ENCODE measurements around the gene DIS3L2.

Gene DIS3L2

DNA sequence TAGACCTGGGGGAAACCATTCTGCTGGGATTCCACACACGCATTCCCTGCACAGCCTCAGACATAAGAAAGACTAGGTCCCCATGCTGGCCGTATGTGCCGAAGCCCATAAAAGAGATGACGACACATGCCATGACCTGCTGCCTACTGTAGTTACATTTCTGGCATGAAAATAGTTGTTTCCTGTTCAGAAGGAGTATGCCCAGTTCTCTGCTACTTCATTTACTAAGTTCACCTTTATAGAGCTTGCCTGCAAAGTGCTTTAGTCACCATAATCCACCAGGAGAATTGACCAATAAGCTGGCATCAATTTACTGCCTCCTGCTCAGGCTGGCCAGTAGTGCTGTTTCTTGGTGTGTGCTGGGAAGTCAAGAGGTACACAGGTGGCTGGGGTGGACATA is 266.8 kb downstream of the DIS3L2 start:
- Mint-ChIP-seq H3K9me3 (no peaks in the 10 kb centered on the region), H3K27ac (no peak overlapping the region), H3K4me1 (ENCODE audit: low read depth) (peaks cover 9% of the 10 kb centered on the region), H3K36me3 (ENCODE audit: low read depth) (no peaks in the 10 kb centered on the region), H3K4me3 (no peak overlapping the region), H3K27me3 (no peaks in the 10 kb centered on the region)

DNA sequence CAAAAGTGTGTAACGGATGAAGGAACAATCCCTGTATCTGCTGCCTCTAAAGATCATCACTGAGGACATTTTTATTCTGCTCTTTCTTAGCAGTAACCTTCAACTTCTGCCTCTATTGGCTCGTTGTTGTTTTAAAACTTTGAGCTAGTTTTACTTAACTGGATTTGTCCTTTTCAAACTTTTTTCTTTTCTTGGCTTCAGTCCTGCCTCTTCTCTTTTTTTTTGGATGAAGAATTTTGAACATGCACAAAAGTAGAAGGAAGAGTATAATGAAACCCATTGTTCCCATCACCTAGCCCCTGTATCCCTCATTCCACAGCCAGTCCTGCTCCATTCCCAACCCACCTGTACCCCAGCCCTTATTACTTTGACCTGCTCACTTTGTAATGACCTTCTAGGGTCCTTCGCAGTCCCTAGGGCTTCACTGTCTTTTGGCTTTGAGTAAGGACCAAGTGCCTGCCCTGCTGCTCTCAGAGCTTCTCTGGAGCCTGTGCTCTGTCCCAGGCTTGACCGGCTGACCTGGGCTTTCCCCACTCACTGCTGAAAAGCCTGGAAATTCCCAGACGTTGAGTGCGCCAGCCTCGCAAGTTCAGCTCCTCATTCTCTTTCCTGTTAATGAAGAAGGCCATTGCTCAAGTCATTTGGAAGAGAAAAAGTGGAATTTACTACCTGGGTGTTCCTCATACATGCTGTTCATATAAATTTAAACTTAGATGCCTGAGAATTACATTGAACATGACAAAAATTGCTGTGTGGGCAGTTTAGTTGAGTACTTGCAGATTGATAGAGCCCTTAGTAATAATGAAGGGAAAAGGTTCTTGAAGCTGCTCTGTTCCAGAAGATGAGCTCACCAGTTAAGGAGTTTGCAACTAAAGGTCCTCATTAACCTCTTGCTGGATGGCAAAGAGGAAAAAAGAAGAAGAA is 267.7 kb downstream of the DIS3L2 start:
- H3K27ac Mint-ChIP-seq: no peak overlapping the region
- H3K4me1 Mint-ChIP-seq (ENCODE audit: low read depth): peaks cover 9% of the 10 kb centered on the region
- H3K4me3 Mint-ChIP-seq: no peak overlapping the region
- H3K9me3 Mint-ChIP-seq: no peaks in the 10 kb centered on the region
- no peaks in the 10 kb centered on the region for H3K36me3 Mint-ChIP-seq (ENCODE audit: low read depth)
- no peaks in the 10 kb centered on the region for H3K27me3 Mint-ChIP-seq

DNA sequence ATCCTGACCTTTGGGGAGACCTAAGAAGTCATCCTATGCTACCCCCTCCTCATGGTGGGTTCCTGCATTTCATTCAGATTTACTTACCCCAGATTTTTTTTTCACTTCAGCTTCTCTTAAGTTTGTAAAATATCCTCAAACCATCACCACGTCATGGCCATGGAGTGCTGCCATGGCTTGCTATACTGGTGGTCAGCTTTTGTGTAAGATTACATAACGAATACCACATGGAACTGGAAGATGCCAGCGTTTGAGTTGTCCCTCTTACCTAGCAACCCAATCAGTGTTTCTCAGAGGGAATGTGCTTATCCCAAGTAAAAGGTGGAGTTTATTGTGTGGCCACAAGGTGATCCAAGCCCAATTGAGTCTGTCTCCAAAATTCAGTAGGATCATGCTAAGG is 268.4 kb downstream of the DIS3L2 start:
- H3K9me3 Mint-ChIP-seq: no peaks in the 10 kb centered on the region
- H3K27ac Mint-ChIP-seq: no peak overlapping the region
- H3K4me1 Mint-ChIP-seq (ENCODE audit: low read depth): peaks cover 9% of the 10 kb centered on the region
- no peaks in the 10 kb centered on the region for H3K27me3 Mint-ChIP-seq
- H3K36me3 Mint-ChIP-seq (ENCODE audit: low read depth): no peaks in the 10 kb centered on the region
- H3K4me3 Mint-ChIP-seq: no peak overlapping the region

DNA sequence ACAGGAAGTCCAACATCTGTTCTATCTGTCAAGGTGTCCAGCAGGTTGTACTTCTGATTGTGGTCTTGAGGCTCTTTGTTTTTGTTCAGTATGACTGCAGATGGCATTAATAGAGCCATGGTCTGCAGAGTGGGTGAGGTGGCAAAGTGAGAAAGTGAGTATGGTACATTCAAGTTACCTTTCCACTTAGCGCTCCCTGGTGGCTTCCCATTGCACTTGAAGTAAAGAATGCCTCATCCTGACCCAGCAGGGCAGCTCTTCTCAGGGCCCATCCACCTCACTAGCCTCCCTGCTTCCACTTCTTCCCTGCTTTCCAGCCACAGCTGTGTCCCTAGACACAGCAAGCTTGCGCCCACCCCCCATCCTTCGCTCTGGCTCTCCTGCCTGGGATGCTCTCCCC is 269.0 kb downstream of the DIS3L2 start:
- Mint-ChIP-seq H3K4me3 (no peak overlapping the region), H3K36me3 (ENCODE audit: low read depth) (no peaks in the 10 kb centered on the region), H3K4me1 (ENCODE audit: low read depth) (peaks cover 9% of the 10 kb centered on the region), H3K27me3 (no peaks in the 10 kb centered on the region), H3K27ac (no peak overlapping the region), H3K9me3 (no peaks in the 10 kb centered on the region)

DNA sequence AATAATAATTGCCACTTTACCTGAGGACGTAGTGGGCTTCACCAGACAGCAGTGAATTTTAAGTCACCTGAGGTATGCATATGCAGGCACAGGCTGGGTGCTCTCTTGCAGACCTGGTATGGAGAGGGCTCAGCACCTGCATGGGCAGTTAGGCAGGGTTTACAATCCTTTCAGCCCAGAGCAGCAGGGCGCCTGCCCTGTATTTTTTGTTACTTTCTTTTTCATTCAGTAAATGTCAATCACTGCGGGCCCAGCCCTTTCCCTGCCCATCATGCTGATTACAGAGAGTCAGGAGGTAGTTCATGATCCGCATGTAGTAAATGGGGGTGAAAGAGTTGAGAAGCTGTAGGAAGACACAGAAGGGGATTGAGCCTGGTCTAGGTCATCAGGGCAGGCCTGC is 270.0 kb downstream of the DIS3L2 start:
- Mint-ChIP-seq H3K36me3 (ENCODE audit: low read depth) (no peaks in the 10 kb centered on the region), H3K27me3 (no peaks in the 10 kb centered on the region), H3K4me3 (no peak overlapping the region), H3K9me3 (no peaks in the 10 kb centered on the region), H3K4me1 (ENCODE audit: low read depth) (peaks cover 19% of the 10 kb centered on the region), H3K27ac (no peak overlapping the region)

DNA sequence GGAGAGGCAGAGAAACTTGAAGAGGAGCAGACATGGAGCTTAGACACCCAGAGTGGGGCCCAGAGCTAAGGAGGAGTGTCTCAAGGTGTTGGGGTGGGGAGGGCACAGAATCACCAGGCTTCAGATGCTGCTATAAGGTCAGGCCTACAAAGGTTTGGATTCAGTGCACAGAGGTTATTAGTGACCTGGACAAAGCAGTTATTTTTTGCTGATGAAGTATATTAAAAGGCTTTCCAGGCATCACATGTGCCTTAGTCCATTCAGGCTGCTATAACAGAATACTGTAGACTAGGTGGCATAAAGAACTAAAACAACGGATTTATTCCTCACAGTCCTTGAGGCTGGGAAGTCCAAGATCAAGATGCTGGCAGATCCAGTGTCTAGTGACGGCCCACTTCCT is 271.4 kb downstream of the DIS3L2 start:
- H3K27me3 Mint-ChIP-seq: no peaks in the 10 kb centered on the region
- peaks cover 30% of the 10 kb centered on the region for H3K4me1 Mint-ChIP-seq (ENCODE audit: low read depth)
- H3K4me3 Mint-ChIP-seq: no peak overlapping the region
- H3K27ac Mint-ChIP-seq: no peak overlapping the region
- H3K9me3 Mint-ChIP-seq: no peaks in the 10 kb centered on the region
- H3K36me3 Mint-ChIP-seq (ENCODE audit: low read depth): peaks cover 7% of the 10 kb centered on the region

DNA sequence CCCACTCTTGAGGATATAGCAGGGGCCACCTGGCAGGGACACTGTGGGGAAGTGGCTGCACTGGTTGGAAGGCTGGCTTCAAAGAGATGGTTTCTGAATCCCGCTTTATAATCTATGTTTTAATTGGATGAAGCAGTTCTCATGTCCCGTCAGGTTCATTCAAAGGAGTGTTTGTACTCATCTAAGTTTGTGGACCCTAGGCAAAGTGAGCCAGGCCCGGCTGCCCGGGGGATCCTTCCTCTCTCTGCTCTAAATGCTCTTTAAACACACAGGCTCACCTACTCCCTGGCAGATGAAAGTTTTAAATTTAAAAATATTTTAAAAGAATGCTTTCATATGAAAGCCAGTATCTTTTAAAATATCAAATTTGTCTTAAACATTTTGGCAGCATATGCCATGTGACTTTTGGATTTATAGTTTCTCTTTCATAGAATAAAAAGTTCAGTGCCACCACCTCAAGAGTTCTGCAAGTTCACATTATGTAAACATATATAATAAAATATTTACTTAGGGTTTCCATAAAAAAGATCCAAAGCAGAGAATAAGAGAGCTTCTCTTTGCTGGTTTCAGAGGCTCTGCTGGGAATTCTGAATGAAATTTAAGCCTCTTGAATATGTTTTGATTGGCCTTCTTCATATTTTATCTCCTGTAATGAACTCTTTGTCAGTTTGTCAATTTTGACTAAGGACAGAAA is 273.6 kb downstream of the DIS3L2 start:
- no peaks in the 10 kb centered on the region for H3K9me3 Mint-ChIP-seq
- H3K4me1 Mint-ChIP-seq (ENCODE audit: low read depth): peaks cover 46% of the 10 kb centered on the region
- H3K27me3 Mint-ChIP-seq: no peaks in the 10 kb centered on the region
- H3K27ac Mint-ChIP-seq: no peak overlapping the region
- H3K36me3 Mint-ChIP-seq (ENCODE audit: low read depth): peaks cover 18% of the 10 kb centered on the region
- no peak overlapping the region for H3K4me3 Mint-ChIP-seq

DNA sequence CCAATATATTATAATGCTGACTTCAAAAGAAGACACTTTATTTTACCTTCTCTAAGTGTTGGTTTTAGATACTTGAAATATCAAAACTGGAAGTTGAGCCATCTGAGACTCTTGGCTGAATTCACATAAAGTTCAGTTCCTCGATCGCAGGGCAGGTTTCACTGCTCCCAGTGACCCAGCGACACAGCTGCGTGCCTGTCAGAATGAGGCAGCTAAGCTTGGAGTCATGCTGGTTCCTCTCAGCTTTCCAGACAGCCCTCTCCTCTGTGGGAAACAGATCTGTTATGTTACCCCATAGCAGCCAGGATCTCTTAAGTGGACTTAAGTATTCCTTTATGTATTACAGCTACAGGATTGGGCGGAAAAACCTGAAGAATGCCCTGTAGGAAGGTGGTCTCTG is 274.2 kb downstream of the DIS3L2 start:
- Mint-ChIP-seq H3K4me3 (no peak overlapping the region), H3K4me1 (ENCODE audit: low read depth) (peaks cover 52% of the 10 kb centered on the region), H3K27ac (no peak overlapping the region), H3K27me3 (no peaks in the 10 kb centered on the region), H3K36me3 (ENCODE audit: low read depth) (peaks cover 18% of the 10 kb centered on the region), H3K9me3 (no peaks in the 10 kb centered on the region)

DNA sequence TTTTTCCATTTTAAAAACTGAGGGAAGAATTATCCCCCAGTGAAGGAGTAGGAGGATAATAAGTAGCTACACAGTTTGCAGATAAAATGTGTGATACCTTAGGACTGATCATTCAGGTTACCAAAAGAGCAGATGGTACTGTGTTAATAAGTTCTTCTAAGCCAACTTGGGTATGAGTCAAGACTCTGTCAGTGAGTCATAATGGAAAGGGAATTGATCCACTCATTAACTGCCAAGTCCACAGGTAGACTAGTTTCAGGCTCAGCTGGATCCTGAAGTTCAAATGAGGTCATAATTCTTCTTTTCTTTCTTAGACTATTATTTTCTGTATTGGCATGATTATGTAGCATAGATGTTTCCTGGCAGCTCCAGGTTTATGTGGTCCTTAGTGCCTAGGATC is 274.7 kb downstream of the DIS3L2 start:
- Mint-ChIP-seq H3K27me3 (no peaks in the 10 kb centered on the region), H3K36me3 (ENCODE audit: low read depth) (peaks cover 18% of the 10 kb centered on the region), H3K4me3 (no peak overlapping the region), H3K4me1 (ENCODE audit: low read depth) (peaks cover 53% of the 10 kb centered on the region), H3K27ac (no peak overlapping the region), H3K9me3 (no peaks in the 10 kb centered on the region)

DNA sequence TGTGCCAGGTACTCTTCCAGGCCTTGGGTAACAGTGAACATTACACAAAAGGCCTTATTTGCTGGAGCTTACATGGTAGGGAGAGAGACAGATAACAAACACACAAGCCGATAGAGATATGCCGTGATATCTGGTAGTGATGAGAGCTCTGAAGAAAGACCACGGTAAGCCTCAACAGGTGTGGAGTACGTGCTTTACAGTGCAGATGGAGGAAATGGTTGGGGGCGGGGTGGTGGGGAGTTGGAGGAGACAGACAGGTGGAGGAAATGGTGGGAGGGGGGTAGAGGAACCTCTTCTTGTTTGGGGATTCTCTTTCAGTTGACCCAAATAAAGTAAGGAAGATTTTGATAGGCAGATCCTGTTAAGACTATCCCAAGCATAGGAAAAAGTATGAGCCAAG is 276.0 kb downstream of the DIS3L2 start:
- H3K4me3 Mint-ChIP-seq: no peak overlapping the region

DNA sequence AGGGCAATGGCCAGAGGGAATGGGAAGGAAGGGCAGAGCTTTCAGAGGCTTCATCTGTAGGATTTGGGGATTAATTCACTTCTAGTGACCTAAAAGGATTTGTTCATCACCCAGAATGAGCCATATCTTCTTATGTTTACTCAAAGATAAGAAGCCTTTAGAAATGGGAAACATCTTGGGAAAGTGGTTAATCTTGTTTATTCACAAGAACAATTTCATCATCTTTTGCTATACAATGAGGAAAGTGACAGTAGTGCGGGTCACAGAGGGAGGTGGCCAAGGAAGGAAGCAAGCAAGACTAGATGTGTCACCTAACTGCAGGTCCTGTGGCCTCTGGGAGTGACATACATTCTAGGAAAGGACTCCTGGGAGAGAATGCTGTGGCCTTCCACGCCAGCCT is 276.6 kb downstream of the DIS3L2 start:
- peaks cover 22% of the 10 kb centered on the region for H3K36me3 Mint-ChIP-seq (ENCODE audit: low read depth)
- peaks cover 49% of the 10 kb centered on the region for H3K4me1 Mint-ChIP-seq (ENCODE audit: low read depth)
- H3K27ac Mint-ChIP-seq: peak overlapping the region; percentile 27
- no peak overlapping the region for H3K4me3 Mint-ChIP-seq
- H3K9me3 Mint-ChIP-seq: no peaks in the 10 kb centered on the region
- no peaks in the 10 kb centered on the region for H3K27me3 Mint-ChIP-seq

More for the DNA sequence above, 276.0 kb downstream of the DIS3L2 start:
- Mint-ChIP-seq H3K27me3 (no peaks in the 10 kb centered on the region), H3K27ac (no peak overlapping the region), H3K9me3 (no peaks in the 10 kb centered on the region), H3K36me3 (ENCODE audit: low read depth) (peaks cover 22% of the 10 kb centered on the region), H3K4me1 (ENCODE audit: low read depth) (peaks cover 49% of the 10 kb centered on the region)

DNA sequence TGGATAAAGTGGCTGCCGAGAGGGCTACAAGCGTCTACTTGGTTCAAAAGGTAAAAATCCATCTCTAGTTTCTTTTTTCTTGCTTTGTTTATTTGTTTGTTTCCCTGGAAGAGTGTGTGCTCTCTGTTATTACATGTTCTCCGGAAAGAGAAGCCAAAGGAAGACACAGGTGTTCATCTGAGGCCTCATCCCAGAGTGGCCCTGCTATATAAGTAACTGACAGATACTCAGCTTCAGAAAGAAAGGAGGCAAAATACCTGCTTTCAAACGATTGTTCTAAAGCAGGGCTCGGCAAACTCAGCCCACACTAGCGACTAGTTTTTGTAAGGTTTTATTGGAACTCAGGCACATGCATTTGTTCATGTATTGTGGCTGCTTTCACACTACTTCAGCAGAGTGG is 277.1 kb downstream of the DIS3L2 start:
- Mint-ChIP-seq H3K9me3 (no peaks in the 10 kb centered on the region), H3K36me3 (ENCODE audit: low read depth) (peaks cover 22% of the 10 kb centered on the region), H3K27me3 (no peaks in the 10 kb centered on the region), H3K4me3 (no peak overlapping the region), H3K4me1 (ENCODE audit: low read depth) (peaks cover 49% of the 10 kb centered on the region), H3K27ac (peak overlapping the region; percentile 26)

DNA sequence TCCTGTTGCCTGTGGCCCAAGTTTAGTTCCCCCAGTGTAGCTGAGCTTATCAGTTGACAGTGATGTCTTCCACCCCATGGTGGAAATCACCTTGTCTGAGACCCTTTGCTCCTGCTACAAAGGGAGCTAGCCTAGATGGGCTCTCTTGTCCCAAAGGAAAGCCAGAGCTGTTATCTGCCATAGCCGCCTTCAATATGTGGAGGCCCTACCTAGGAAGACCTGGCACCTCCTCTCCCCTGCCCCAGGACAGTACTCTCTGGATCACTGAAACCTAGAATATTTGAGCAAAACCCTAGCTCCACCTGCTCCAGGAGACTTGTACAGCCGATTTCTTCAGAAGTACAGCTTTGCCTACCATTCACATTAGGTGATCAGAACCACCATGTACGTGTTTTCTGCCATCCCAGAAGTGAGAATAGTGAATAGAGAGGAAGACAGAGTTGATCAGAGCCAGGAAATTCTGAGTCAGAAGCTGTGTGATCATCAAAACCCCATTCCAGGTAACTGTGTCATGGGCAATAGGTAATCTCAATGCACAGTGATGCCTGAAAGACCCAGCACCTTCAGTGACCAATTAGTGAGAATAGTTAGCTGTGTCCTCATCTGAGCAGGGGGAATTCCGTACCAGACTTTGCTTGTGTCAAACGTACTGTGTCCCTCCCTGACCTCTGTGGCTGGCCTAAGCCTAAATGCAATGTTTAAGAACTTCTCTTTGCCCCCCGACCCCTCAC is 278.6 kb downstream of the DIS3L2 start:
- H3K27me3 Mint-ChIP-seq: no peaks in the 10 kb centered on the region
- peaks cover 22% of the 10 kb centered on the region for H3K36me3 Mint-ChIP-seq (ENCODE audit: low read depth)
- peak overlapping the region; percentile 79 for H3K27ac Mint-ChIP-seq
- no peaks in the 10 kb centered on the region for H3K9me3 Mint-ChIP-seq
- peaks cover 49% of the 10 kb centered on the region for H3K4me1 Mint-ChIP-seq (ENCODE audit: low read depth)
- H3K4me3 Mint-ChIP-seq: no peak overlapping the region

DNA sequence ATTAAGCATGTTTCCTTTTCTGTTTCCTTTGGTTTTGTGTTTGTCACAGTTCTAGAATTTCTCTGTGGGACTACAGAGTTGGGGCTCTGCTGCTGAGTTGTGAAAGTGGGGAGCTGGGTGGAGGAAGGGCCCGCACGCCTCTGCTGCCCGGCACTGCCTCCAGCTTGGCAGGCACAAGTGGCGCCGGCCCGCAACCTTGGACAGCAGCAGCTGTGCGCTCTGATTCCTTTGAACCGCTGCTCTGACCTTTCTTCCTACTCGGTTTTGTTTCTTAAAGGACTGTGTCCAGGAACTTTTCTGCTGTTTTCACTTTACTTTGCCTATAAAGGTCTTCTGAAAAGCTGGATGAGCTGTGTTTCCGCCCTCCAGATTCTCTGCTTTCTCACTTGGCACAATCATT is 279.4 kb downstream of the DIS3L2 start:
- Mint-ChIP-seq H3K9me3 (no peaks in the 10 kb centered on the region), H3K36me3 (ENCODE audit: low read depth) (peaks cover 22% of the 10 kb centered on the region), H3K4me1 (ENCODE audit: low read depth) (peaks cover 45% of the 10 kb centered on the region), H3K27me3 (no peaks in the 10 kb centered on the region), H3K4me3 (no peak overlapping the region), H3K27ac (peak overlapping the region; percentile 58)

DNA sequence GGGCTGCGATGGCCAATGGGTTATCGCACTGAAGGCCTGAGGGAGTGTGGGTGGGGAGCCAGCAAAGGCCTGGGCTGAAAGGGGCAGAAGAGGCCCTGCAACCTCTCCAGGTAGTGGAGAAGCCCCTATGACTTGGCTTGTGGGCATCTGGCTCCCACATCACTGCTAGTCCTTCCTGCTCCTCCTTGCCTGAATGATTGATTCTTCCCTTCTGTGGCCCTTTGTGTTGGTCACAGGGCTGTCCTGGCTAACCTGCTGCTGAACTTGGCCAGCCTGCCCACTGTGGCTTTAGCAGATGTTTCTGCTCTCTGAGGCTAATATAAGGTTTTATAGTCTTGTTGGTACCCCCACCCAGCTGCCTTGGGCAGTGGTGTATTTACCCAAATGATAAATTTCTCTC is 280.8 kb downstream of the DIS3L2 start:
- Mint-ChIP-seq H3K4me1 (ENCODE audit: low read depth) (peaks cover 33% of the 10 kb centered on the region), H3K9me3 (no peaks in the 10 kb centered on the region), H3K27ac (no peak overlapping the region), H3K4me3 (no peak overlapping the region), H3K36me3 (ENCODE audit: low read depth) (peaks cover 21% of the 10 kb centered on the region), H3K27me3 (no peaks in the 10 kb centered on the region)
